OCI-LY7 (cell line): Measurements from ENCODE around the gene COL25A1.
A peak's percentile ranks its signal among the peaks of the same experiment; 100 is the strongest.

ENCODE experiments used
- EZH2phosphoT487 ChIP-seq: fragments of 200-600 bp; sonication (generic); IDR thresholded peaks from 2 replicates; pipeline ENCODE4 v1.6.1; 2018; ENCODE audit warnings: low read depth, borderline replicate concordance, mild to moderate bottlenecking, mixed run types, antibody characterized with exemption, low read length, moderate library complexity, mixed read lengths
- TF ChIP-seq, protein P1 (sequence below): fragments of 200-600 bp; sonication (generic); conservative IDR thresholded peaks from 2 replicates; pipeline ENCODE4 v1.5.1; 2014; ENCODE audit warnings: mild to moderate bottlenecking, antibody characterized with exemption, low read length, moderate library complexity, mixed read lengths

DNA sequence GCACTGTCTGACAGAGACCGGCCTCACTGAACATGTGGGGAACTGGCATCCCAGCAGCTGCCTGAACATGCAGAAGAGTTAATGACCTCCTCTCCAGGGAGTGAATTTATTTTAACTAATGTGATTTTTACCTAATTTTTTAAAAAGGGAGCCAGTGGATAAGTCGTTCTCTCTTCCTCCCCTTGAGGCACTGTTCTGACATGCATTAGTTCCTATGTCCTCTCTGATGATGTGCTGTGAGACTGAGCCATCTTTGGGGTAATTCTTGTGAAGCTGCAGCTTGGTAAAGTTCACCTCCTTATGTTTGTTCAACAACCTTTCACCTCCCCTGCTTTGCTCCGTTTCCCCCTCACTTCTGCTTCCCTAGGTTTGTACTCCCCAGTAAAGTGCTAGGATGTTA, 139.7 kb downstream of the COL25A1 start:
- TF ChIP-seq EZH2phosphoT487 = no peak
- TF ChIP-seq, protein P1, sequence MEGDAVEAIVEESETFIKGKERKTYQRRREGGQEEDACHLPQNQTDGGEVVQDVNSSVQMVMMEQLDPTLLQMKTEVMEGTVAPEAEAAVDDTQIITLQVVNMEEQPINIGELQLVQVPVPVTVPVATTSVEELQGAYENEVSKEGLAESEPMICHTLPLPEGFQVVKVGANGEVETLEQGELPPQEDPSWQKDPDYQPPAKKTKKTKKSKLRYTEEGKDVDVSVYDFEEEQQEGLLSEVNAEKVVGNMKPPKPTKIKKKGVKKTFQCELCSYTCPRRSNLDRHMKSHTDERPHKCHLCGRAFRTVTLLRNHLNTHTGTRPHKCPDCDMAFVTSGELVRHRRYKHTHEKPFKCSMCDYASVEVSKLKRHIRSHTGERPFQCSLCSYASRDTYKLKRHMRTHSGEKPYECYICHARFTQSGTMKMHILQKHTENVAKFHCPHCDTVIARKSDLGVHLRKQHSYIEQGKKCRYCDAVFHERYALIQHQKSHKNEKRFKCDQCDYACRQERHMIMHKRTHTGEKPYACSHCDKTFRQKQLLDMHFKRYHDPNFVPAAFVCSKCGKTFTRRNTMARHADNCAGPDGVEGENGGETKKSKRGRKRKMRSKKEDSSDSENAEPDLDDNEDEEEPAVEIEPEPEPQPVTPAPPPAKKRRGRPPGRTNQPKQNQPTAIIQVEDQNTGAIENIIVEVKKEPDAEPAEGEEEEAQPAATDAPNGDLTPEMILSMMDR = 0 out of 2 replicates have a peak, but pooled peaks have one; percentile 10
